AG09319 (cell line): ENCODE measurements around the gene SYF2.

Experiments
- DNase-seq: peaks from one replicate; pipeline ENCODE4 v3.0.0-alpha.2; 2010; ENCODE audit warnings: low read depth; ENCODE audit errors: extremely low read depth
- CTCF ChIP-seq: IDR thresholded peaks from 2 replicates; pipeline ENCODE4 v1.5.1; 2011; ENCODE audit warnings: low read depth, mild to moderate bottlenecking, inconsistent platforms, low read length, moderate library complexity

The SYF2 gene

GRCh38 chr1:25182629-25183028 is 49.7 kb downstream of the SYF2 start:
- no peak for TF ChIP-seq CTCF
- DNase-seq, result no peak

- TF ChIP-seq CTCF, result no peak
Measured at GRCh38 chr1:25180996-25181395, 51.3 kb downstream of the SYF2 start.

GRCh38 chr1:25178917-25179561 is 53.3 kb downstream of the SYF2 start:
- no peak for TF ChIP-seq CTCF
- DNase-seq, result no peak

More at GRCh38 chr1:25180996-25181395, 51.3 kb downstream of the SYF2 start:
- DNase-seq, result no peak

- no peak for DNase-seq
Measured at GRCh38 chr1:25174730-25175612, 57.3 kb downstream of the SYF2 start.

GRCh38 chr1:25174363-25174729 is 58.0 kb downstream of the SYF2 start:
- TF ChIP-seq CTCF, result no peak

More at GRCh38 chr1:25174730-25175612, 57.3 kb downstream of the SYF2 start:
- TF ChIP-seq CTCF, result no peak

GRCh38 chr1:25173809-25174340 is 58.4 kb downstream of the SYF2 start:
- TF ChIP-seq CTCF, result no peak
- DNase-seq, result no peak

More at GRCh38 chr1:25174363-25174729, 58.0 kb downstream of the SYF2 start:
- no peak for DNase-seq
